Astrocyte (in vitro differentiated cells and primary cell): ENCODE measurements around the gene NTRK3.

Source experiments
- CTCF ChIP-seq: IDR thresholded peaks from 2 replicates; pipeline ENCODE4 v1.5.1; 2011; ENCODE audit warnings: low read depth, mild to moderate bottlenecking, inconsistent platforms, low read length, moderate library complexity; ENCODE audit not compliant: insufficient read depth
- EZH2 ChIP-seq: IDR thresholded peaks from 2 replicates; pipeline ENCODE4 v1.6.1; 2012; ENCODE audit warnings: mild to moderate bottlenecking, low read length, inconsistent platforms; ENCODE audit not compliant: insufficient read depth

- no peak for TF ChIP-seq CTCF
- TF ChIP-seq EZH2 = no peak
Measured at GRCh38 chr15:87901926-87902690, 354.4 kb downstream of the NTRK3 start.
